GM12891 (cell line): Measurements from ENCODE around the gene KANSL3.

ENCODE experiments used
- PAX5 ChIP-seq: IDR thresholded peaks from 2 replicates; pipeline ENCODE4 v1.6.1; 2011; ENCODE audit warnings: low read length, moderate library complexity, mild to moderate bottlenecking; ENCODE audit not compliant: insufficient read depth, severe bottlenecking
- POLR2A ChIP-seq: IDR thresholded peaks from 2 replicates; pipeline ENCODE4 v1.6.1; 2011; ENCODE audit warnings: low read depth, low read length, control low read depth
- POLR2AphosphoS5 ChIP-seq: IDR thresholded peaks from 2 replicates; pipeline ENCODE4 v1.6.1; 2011; ENCODE audit warnings: low read depth, low read length, control low read depth
- POU2F2 ChIP-seq: IDR thresholded peaks from 2 replicates; pipeline ENCODE4 v1.6.1; 2011; ENCODE audit warnings: low read depth, mild to moderate bottlenecking, control low read depth, low read length, moderate library complexity
- SPI1 ChIP-seq: IDR thresholded peaks from 2 replicates; pipeline ENCODE4 v1.6.1; 2011; ENCODE audit warnings: low read depth, low read length, control low read depth
- TAF1 ChIP-seq: IDR thresholded peaks from 2 replicates; pipeline ENCODE4 v1.6.1; 2011; ENCODE audit warnings: low read depth, low read length, control low read depth

DNA sequence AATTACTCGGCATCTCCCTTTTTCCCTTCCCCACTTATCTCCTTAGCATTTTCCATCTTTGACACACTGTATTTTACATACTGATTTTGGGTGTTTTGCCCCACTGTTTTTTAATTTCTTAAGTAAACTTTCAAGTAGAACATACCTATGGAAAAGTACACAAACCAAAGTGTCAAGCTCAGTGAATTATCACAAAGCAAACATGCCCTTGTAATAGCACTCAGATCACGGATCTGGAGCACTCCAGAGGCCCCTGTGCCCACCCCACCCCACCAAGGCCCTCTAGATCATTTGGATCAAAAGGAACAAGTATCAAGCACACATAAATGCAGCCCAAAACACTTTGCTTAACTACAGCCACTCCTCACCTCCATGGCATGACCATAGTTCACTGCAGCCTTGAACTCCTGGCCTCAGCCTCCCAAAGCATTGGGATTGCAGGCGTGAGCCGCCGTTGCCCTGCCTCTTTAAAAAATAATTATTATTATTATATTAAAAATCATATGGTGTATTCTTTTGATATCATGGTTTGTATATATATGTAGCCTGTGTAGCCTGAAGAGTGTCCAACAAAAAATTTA is 42.5 kb upstream of the KANSL3 start:
- TF ChIP-seq POLR2A (no peak), POLR2AphosphoS5 (no peak), SPI1 (no peak), PAX5 (no peak), TAF1 (no peak), POU2F2 (no peak)
